Thyroid gland (tissue), 4 donors: ENCODE measurements around the gene PRCP. TPM values are rescaled to one million over a fixed set of nuclear protein-coding genes. Genes with fewer than 3 reads are reported as not detected.

Experiments
- DNase-seq, 2 donors: peaks; one replicate each; pipeline ENCODE4 v3.0.0-alpha.2; 2019
- H3K27ac ChIP-seq, 3 donors: fragments of 200-600 bp; sonication (generic); 1 replicate in 2 of 3; 2 replicates in 1 of 3; pipeline ENCODE4 v1.5.1; 2016 to 2019; ENCODE audit warnings: mild to moderate bottlenecking in 1 of 3, moderate library complexity in 1 of 3
- H3K27me3 ChIP-seq: fragments of 200-600 bp; sonication (generic); one replicate; pipeline ENCODE4 v1.5.1; 2019
- H3K36me3 ChIP-seq, 2 donors: fragments of 200-600 bp; sonication (generic); one replicate each; pipeline ENCODE4 v1.5.1; 2016 to 2019
- H3K4me1 ChIP-seq, 2 donors: fragments of 200-600 bp; sonication (generic); one replicate each; pipeline ENCODE4 v1.5.1; 2017 to 2019
- H3K4me3 ChIP-seq, 3 donors: fragments of 200-600 bp; sonication (generic); replicated peaks in 1 of 3; 1 replicate in 2 of 3; 2 replicates in 1 of 3; pipeline ENCODE4 v1.5.1; 2016; ENCODE audit warnings: mild to moderate bottlenecking in 1 of 3
- H3K9me3 ChIP-seq: fragments of 200-600 bp; sonication (generic); one replicate; pipeline ENCODE4 v1.5.1; 2017
- CTCF ChIP-seq, 6 experiments: fragments of 200-600 bp in 3 of 6; fragments of 450-650 bp in 3 of 6; sonication (generic) in 3 of 6; IDR thresholded peaks; one replicate each; pipeline ENCODE4 v1.5.1; 2016 to 2019; ENCODE audit warnings: antibody characterized with exemption in 6 of 6, mild to moderate bottlenecking in 2 of 6, inconsistent platforms in 1 of 6, moderate library complexity in 1 of 6
- POLR2A ChIP-seq, 2 donors: fragments of 450-650 bp; IDR thresholded peaks; one replicate each; pipeline ENCODE4 v1.6.1; 2017; ENCODE audit warnings: antibody characterized with exemption in 2 of 2, mild to moderate bottlenecking in 2 of 2, moderate library complexity in 1 of 2
- WGBS, 2 donors: methylation state at CpG; one replicate each; pipeline ENCODE4 v1.1.5; 2017; 5-methylcytosine and 5-hydroxymethylcytosine counted together
- intact Hi-C: fragments of 100-400 bp; cut with DNase I; formaldehyde crosslinking; loops from one replicate; pipeline ENCODE4 v1.15.1; 2023
- total RNA-seq, 4 donors: library from RNA; depleted of rRNA; stranded (reverse); fragments of >200 nt; gene quantifications; one replicate each; pipeline ENCODE4 v1.2.3, GENCODE V29; 2016

The PRCP gene
- total RNA-seq, 4 donors from 2014 or later, result 59.1 to 122 (median 81.1) TPM

- H3K4me1 ChIP-seq, result peaks cover 2 to 3% of the 10 kb centered on the region in 2 donors
- no peak for TF ChIP-seq CTCF (IDR thresholded peaks at IDR 0.05)
- no peak for TF ChIP-seq POLR2A (IDR thresholded peaks at IDR 0.05)
- intact Hi-C loops, result no loop called here
- no peak for DNase-seq
- no peak overlapping the region for H3K4me3 ChIP-seq
- no peak overlapping the region for H3K27ac ChIP-seq
- H3K27me3 ChIP-seq, result no peaks in the 10 kb centered on the region
- 61 to 63% methylated on average over 3 of the region's 3 CpGs for WGBS, 2 donors
- no peaks in the 10 kb centered on the region for H3K9me3 ChIP-seq
- H3K36me3 ChIP-seq, result no peaks in the 10 kb centered on the region
Measured at GRCh38 chr11:82883853-82884252, 16.4 kb downstream of the PRCP start.

GRCh38 chr11:82874646-82875523 lies 25.3 kb downstream of the PRCP start:
- Histone ChIP-seq H3K9me3 (no peaks in the 10 kb centered on the region), H3K36me3 (no peaks in the 10 kb centered on the region), H3K4me1 (peaks cover 0 to under 1% of the 10 kb centered on the region in 2 donors), H3K4me3 (no peak overlapping the region), H3K27me3 (no peaks in the 10 kb centered on the region), H3K27ac (no peak overlapping the region)
- 93 to 96% methylated on average over 4 of the region's 4 CpGs for WGBS, 2 donors
- TF ChIP-seq CTCF (IDR thresholded peaks at IDR 0.05) (no peak), POLR2A (IDR thresholded peaks at IDR 0.05) (no peak)
- intact Hi-C loops, result no loop called here
- DNase-seq, result no peak

DNA sequence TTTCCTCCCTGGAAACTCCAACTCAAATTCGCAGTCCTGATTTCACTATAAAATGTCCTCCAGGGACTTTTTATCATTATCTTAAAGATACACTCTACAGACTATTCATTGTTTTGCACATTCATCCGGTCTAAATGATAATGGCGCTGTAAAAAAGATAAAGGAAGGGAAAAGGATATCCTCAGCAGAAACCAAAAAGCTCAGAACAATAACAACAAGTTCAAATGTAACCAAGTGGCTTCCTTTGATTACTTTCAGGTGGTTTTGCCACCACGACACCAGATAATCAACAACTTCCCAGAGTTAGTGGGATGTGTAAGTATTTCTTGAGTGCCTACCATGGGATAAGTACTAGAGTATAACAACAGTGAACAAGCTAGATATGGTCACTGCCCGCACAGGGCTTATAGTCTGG lies 26.3 kb downstream of the PRCP start:
- H3K27me3 ChIP-seq, result no peaks in the 10 kb centered on the region
- peaks cover 3 to 6% of the 10 kb centered on the region in 2 donors for H3K4me1 ChIP-seq
- no peak overlapping the region for H3K4me3 ChIP-seq
- H3K9me3 ChIP-seq, result no peaks in the 10 kb centered on the region
- 68 to 69% methylated on average over 5 of the region's 5 CpGs for WGBS, 2 donors
- no peak for DNase-seq
- no peaks in the 10 kb centered on the region for H3K36me3 ChIP-seq
- H3K27ac ChIP-seq, result no peak overlapping the region
- intact Hi-C loops, result no loop called here
- no peak for TF ChIP-seq CTCF (IDR thresholded peaks at IDR 0.05)
- no peak for TF ChIP-seq POLR2A (IDR thresholded peaks at IDR 0.05)

GRCh38 chr11:82872377-82873150 lies 27.7 kb downstream of the PRCP start:
- Histone ChIP-seq H3K36me3 (no peaks in the 10 kb centered on the region), H3K27me3 (no peaks in the 10 kb centered on the region), H3K27ac (no peak overlapping the region), H3K9me3 (no peaks in the 10 kb centered on the region), H3K4me1 (peaks cover 3 to 6% of the 10 kb centered on the region in 2 donors), H3K4me3 (no peak overlapping the region)
- DNase-seq, result no peak
- 70 to 75% methylated on average over 7 of the region's 7 CpGs for WGBS, 2 donors
- intact Hi-C loops, result no loop called here
- TF ChIP-seq CTCF (IDR thresholded peaks at IDR 0.05), result no peak
- TF ChIP-seq POLR2A (IDR thresholded peaks at IDR 0.05), result no peak

GRCh38 chr11:82871646-82872045 lies 28.6 kb downstream of the PRCP start:
- H3K27me3 ChIP-seq, result no peaks in the 10 kb centered on the region
- WGBS, 2 donors, result 99 to 100% methylated on average over 2 of the region's 2 CpGs
- intact Hi-C loops, result no loop called here

More at GRCh38 chr11:82871646-82872045, 28.6 kb downstream of the PRCP start:
- TF ChIP-seq CTCF (IDR thresholded peaks at IDR 0.05) (no peak), POLR2A (IDR thresholded peaks at IDR 0.05) (no peak)
- Histone ChIP-seq H3K9me3 (no peaks in the 10 kb centered on the region), H3K4me1 (peaks cover 3 to 6% of the 10 kb centered on the region in 2 donors), H3K27ac (no peak overlapping the region), H3K4me3 (no peak overlapping the region), H3K36me3 (no peaks in the 10 kb centered on the region)
- no peak for DNase-seq
